ENCODE data around the gene SMU1.

- TF ChIP-seq TAF1 (IDR thresholded peaks at IDR 0.05; ENCODE audit: borderline replicate concordance, insufficient read depth, low read length), result no peak
- TF ChIP-seq POLR2AphosphoS5 (IDR thresholded peaks at IDR 0.05; ENCODE audit: low read depth, low read length), result no peak
Observed at GRCh38 chr9:33017283-33018041, 59.0 kb downstream of the SMU1 start.

Data from PFSK-1 (cell line).